Colon (tissue), 2 donors: ENCODE data around the gene AFDN.

Source experiments
- FAIRE-seq: peaks from 2 replicates; lab custom pipeline; 2012; peaks lifted over from hg19 to GRCh38; lab: Jason Lieb, UNC
- donor health status: control.
- donor health status: control.

AFDN gene

GRCh38 chr6:167812088-167812487 lies 14.6 kb upstream of the AFDN start:
- FAIRE-seq, result no peak

DNA sequence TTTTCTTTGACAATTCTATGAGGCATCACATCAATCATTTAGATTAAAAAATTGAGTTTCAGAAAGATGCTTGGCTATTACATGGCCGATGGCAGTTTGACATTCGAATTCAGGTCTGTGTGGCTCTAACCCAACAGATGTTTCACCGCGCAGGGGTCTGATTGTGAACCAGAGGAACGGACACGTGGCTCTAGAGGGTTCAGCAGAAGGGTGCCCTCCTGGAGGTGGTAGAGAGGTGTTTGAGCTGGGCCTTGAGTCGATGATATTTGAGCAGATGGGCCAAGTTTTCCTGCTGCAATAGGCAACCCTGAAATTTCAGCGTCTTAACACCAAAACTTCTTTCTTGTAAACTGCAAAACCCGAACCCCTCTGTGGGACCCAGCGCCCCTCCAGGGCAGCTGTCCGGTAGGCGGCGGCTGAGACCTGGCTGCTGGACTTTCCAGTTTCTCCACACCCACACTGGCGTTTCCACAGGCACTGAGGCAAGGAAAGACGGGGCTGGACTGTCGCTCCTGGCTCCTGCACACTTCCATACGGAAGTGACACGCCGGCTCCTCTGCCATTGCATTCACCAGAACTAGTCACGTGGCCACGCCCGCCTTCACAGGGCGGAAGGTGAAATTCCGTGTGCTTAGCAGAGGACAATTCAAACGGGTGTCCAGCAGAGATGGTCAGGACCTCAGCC lies 11.3 kb upstream of the AFDN start:
- FAIRE-seq, result no peak

- FAIRE-seq, result no peak
These were observed 9.7 kb upstream of the AFDN start for GRCh38 chr6:167817016-167817415.

DNA sequence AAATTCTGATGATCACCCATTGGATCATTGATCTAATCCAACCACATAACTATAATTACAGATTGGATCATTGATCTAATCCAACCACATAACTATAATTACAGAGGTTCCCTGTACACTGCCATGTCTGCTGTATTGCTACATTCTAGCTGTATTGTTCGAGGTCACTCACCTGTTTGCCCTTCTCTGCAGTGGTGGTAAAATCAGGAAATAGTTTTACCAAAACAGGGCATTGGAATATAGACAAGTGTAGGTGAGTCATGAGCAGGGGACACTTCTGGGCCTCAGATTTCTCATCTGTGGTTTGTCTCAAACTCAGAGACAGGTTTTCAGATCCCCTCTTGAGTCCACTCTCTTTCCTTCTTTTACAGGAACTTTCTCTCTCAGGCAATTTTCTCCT lies 9.0 kb upstream of the AFDN start:
- no peak for FAIRE-seq

- FAIRE-seq, result no peak
These were observed 7.1 kb upstream of the AFDN start for GRCh38 chr6:167819576-167819975.

DNA sequence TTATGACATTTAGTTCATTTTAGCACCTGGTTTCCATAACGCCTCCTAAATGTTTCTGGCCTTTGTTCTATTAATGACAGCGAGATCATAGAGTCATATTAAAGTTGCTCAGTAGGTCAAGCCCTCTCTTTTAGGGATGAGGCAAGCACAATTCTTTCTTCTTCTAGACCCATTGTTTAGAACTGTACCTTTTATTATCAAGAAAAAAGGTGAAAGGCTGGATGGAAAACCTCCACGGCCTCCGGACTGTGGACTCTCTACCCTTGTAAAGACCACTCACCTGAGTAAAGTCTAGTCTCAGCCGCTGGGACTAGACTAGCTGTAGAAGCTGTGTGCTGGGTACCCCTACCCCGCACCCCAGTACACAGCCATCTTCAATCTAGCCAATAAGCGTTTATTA lies 6.0 kb upstream of the AFDN start:
- FAIRE-seq, result no peak

GRCh38 chr6:167824591-167825331 lies 1.9 kb upstream of the AFDN start:
- no peak for FAIRE-seq

DNA sequence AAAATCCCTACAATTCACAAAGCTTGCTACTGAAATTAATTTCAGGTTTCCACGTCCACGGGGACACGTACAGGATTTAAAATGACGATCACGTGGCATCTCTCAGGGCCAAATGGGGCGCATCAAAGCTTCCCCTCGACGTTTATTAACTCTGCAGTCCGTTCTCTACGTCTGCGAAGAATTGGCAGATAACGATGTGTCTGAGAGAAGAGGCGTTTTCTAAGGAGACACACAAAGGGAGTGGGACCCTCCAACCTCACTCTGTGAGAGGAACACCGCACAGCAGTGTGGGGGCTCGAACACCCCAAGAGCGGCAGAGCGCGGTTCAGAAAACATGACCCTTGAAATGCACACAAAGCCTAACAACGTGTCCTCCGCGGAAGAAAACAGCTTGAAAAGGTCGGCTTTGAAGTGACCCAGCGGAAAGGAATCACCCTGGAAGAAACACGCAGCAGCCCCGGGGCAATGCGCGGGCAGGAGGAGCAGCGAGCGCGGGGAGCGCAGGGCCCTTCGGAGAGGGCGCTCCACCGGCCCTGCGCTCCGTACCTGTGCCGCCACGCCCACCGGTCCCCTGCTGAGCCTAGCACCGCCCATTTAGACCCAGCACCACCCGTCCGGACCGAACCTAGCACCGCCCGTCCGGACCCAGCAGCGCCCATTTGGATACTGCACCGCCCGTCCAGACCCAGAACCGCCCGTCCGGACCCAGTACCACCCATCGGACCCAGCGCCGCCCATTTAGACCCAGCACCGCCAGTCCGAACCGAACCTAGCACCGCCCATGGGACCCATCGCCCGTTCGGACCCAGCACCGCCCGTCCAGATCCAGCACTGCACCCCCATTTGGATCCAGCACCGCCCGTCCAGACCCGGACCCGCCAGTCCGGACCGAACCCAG lies 1.1 kb upstream of the AFDN start:
- FAIRE-seq, result no peak

- FAIRE-seq, result no peak
These were observed 348 bp upstream of the AFDN start for GRCh38 chr6:167826230-167826895.

DNA sequence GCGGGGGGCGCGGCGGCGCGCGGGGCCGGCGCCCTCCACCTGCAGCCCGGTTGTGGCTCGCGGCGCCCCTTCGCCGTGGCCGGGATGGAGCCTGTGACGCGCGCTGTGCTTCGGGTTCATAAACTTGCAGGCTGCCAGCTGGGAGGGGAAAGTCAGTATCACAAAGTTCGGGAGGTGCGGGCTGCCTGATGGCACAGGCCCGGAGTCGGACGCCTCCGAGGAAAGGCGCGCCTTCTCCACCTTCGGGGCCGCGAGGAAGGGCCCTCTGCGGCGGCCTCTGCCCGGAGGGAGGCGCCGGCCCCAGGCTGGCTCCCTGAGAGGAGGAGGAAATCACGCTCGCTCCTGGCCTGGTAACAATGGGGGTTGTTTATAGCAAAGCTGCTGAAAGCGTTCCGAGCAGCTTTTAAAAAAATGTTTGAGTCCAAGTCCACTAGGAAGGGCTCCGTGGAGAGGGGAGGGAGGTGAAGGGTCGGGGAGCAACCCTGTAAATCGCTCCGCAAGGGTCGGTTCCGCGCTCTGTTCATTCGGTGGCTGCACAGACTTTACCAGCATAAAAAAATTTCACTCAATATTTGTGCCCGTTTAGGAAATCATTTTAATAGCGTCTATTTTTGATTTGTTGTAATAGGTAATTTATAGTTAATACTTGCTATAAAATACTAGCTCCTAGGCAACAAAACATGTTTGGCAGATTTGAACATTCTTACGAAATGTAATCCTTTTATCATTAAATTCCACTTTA lies 1.0 kb downstream of the AFDN start:
- no peak for FAIRE-seq

GRCh38 chr6:167828325-167828956 lies 1.7 kb downstream of the AFDN start:
- FAIRE-seq, result peak; percentile 60

GRCh38 chr6:167829513-167829912 lies 2.8 kb downstream of the AFDN start:
- no peak for FAIRE-seq

DNA sequence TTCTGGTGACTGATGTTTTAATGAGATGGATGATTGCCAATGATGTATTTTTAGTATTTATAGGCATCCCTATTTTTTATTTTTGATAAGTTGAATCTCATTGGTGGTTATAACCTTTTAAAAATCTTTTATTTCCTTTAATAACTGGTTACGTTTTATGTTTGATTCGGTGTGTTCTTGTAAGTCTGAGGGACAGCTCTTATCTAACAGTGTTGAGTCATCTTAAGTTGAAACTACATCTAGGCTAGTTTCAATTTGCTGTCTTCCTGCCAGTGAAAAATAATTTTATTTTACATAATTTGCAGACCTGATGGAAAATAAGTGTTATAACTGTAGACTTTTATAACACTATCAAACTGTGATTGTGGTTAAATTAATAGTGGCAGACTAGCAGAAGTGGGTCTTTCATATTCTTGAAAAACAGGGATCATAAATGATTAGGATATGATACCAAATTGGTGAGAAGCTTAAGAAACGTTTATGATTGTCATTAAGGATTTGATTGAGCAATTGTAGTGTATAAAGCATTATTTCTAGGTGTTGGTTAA lies 4.6 kb downstream of the AFDN start:
- no peak for FAIRE-seq

DNA sequence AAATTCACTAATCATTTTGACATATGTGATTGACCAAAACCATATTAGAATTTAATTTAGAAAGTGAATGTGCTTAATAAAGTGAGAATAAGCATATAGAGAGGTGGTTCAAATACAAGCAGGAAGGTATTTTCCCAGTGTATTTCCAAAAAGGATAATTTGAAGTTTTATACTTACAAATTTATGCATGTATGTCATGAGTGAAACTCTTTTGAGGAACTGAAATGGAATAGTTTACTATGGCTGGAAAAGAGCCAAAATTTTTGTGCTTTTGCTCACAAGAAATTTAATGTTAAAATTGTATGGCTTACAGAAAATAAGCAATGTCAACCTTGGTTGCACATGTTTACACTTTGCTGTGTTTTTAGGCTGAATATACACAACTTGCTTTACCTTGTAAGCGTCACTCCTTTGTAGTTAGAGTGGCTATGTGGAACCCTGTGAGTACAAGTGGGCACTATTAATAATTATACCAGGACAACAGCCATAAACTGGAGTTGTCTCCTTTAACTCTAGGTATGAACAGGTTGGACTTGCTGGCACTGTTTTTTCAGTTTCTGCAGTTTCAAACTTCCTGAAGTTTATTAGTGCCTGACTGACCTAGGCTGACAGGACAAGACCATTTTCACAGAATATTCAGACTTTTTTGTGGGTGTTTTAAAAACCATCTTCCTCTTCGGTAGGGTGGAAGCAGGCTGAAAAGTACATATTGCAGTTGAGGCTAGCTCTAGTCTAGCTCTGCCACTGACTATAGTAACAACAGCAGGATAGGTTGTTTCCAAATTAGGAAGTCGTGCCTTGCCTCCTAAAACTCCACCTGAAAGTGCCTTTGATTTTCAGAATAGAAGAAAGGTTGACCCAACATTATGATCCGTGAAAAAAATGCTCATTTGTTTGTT lies 6.0 kb downstream of the AFDN start:
- no peak for FAIRE-seq

DNA sequence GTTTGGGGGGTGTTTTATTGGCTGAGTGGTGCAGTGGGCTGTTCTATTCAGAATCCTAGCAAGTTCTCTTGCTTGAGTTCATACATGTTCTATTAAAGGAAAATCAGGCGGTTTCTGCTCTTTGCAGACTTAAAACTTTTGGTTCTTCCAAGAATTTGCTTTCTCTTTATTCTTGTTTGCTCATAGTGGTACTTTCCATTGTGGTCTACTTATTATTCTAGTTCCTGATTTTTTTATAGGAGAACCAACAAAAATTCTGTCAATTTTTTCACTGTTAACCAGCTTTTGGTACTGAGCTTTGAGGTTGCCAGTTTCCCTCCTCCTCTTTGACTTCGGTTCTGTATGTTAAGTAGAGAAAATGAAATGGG lies 6.7 kb downstream of the AFDN start:
- FAIRE-seq, result no peak

DNA sequence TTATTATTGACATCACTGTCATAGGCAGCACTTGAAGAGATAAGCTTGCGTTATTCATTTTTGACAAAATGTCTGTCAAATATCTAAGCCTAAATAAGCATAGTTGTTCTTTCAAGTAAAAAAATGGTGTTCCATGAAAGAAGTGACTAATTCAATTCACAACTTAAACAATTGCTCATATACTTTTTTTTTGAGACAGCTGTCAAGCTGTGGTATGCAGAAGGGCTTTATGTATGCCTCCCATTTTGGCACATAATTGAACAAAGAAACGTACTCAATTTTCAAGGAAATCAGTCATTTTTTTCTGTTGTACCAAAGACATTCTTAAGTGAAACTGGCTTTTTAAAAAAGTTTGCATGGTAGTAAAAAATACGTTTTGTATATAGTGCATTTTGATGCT lies 8.5 kb downstream of the AFDN start:
- FAIRE-seq, result no peak

- no peak for FAIRE-seq
These were observed 10.0 kb downstream of the AFDN start for GRCh38 chr6:167836721-167837120.

DNA sequence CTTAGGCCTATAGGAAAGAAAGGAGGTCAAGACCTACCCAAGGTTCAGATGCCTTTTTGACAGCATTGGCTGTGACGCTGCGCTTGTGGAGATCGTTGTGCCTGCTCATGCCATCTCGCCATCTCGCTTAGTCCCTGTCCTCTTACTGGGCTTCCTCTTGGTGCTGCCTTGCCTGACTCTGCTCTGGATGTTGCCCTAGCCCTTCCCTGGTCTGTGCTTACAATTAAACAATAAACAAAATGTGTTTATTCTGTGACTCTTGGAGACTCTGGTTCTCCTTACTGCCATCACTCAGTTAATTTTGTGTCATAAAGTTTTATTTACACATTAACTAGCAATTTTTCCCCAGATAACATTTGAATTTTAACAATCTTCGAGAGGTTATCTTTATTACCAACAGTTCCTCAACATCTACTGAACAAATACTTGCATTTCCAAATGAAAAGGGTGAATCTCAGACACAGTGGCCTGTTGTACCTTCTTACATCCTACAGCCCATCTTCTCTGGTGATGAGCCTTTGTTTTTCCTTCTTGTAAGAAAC lies 11.6 kb downstream of the AFDN start:
- FAIRE-seq, result no peak

GRCh38 chr6:167839343-167839742 lies 12.6 kb downstream of the AFDN start:
- FAIRE-seq, result no peak

- no peak for FAIRE-seq
These were observed 13.0 kb downstream of the AFDN start for GRCh38 chr6:167839755-167840154.
